PC-3 (cell line): ENCODE results near the gene SENP5. TPM values are rescaled to one million over a fixed set of nuclear protein-coding genes. Genes with fewer than 3 reads are reported as not detected.

Source experiments
- ATAC-seq: fragments of 200-7000 bp; cut with Tn5 transposase; 2 replicates; pipeline ENCODE4 v1.9.1; 2020; ENCODE audit warnings: mild to moderate bottlenecking, moderate library complexity
- BruUV-seq: library from RNA; stranded (reverse); fragments of 400-500 nt; replicated peaks from 2 replicates; lab custom pipeline; 2021; lab: Mats Ljungman, UMichigan
- CTCF ChIA-PET: fragments of 300-600 bp; sonication (Branson Sonifier 250); formaldehyde crosslinking; loops from one replicate; lab custom pipeline; 2022; ENCODE audit warnings: antibody characterized with exemption; lab: Charles Lee
- POLR2A ChIA-PET: fragments of 300-600 bp; sonication (Branson Sonifier 250); formaldehyde crosslinking; loops from one replicate; lab custom pipeline; 2022; ENCODE audit warnings: antibody characterized with exemption; ENCODE audit not compliant: unreplicated experiment; lab: Charles Lee
- DNase-seq: peaks from one replicate; pipeline ENCODE4 v3.0.0-alpha.2; 2015
- H2AFZ ChIP-seq: fragments of 300-600 bp; sonication (generic); 2 replicates; pipeline ENCODE4 v1.6.0; 2016; ENCODE audit warnings: antibody characterized with exemption, low read length
- H3F3A ChIP-seq: fragments of 300-600 bp; sonication (generic); one replicate; pipeline ENCODE4 v1.6.0; 2017; ENCODE audit warnings: antibody characterized with exemption, low read length, control low read depth, mild to moderate bottlenecking; ENCODE audit not compliant: unreplicated experiment
- H3K27ac ChIP-seq: fragments of 300-600 bp; sonication (generic); 2 replicates; pipeline ENCODE4 v1.5.1; 2016; ENCODE audit warnings: mild to moderate bottlenecking, low read length
- H3K27me3 ChIP-seq: fragments of 300-600 bp; sonication (generic); 2 replicates; pipeline ENCODE4 v1.6.1; 2016; ENCODE audit warnings: low read length, mixed read lengths
- H3K36me3 ChIP-seq: fragments of 300-600 bp; sonication (generic); 2 replicates; pipeline ENCODE4 v1.6.1; 2016; ENCODE audit warnings: low read depth, mixed run types, low read length, mixed read lengths
- H3K4me1 ChIP-seq: fragments of 300-600 bp; sonication (generic); 2 replicates; pipeline ENCODE4 v1.5.1; 2016; ENCODE audit warnings: low read length; ENCODE audit not compliant: insufficient read depth
- H3K4me2 ChIP-seq: fragments of 300-600 bp; sonication (generic); 2 replicates; pipeline ENCODE4 v1.6.0; 2016; ENCODE audit warnings: low read length
- H3K4me3 ChIP-seq: fragments of 300-600 bp; sonication (generic); 2 replicates; pipeline ENCODE4 v1.5.1; 2016; ENCODE audit warnings: mild to moderate bottlenecking, low read length, mixed read lengths
- H3K79me2 ChIP-seq: fragments of 300-600 bp; sonication (generic); 2 replicates; pipeline ENCODE4 v1.6.1; 2017; ENCODE audit warnings: low read length, mixed read lengths
- H3K9ac ChIP-seq: fragments of 300-600 bp; sonication (generic); 2 replicates; pipeline ENCODE4 v1.6.0; 2016; ENCODE audit warnings: mild to moderate bottlenecking, low read length
- H3K9me2 ChIP-seq: fragments of 300-600 bp; sonication (generic); replicated peaks from 2 replicates; pipeline ENCODE4 v1.6.1; 2016; ENCODE audit warnings: mixed run types, low read length, mixed read lengths
- H3K9me3 ChIP-seq: fragments of 300-600 bp; sonication (generic); 2 replicates; pipeline ENCODE4 v1.6.1; 2016; ENCODE audit warnings: low read length, mixed read lengths
- H4K20me1 ChIP-seq: fragments of 300-600 bp; sonication (generic); 2 replicates; pipeline ENCODE4 v1.6.1; 2016; ENCODE audit warnings: low read length, mixed read lengths
- CTCF ChIP-seq: fragments of 300-600 bp; sonication (generic); conservative IDR thresholded peaks from 2 replicates; pipeline ENCODE4 v1.5.1; 2017; ENCODE audit warnings: antibody characterized with exemption, low read depth, mild to moderate bottlenecking, low read length
- EZH2 ChIP-seq: fragments of 300-600 bp; sonication (generic); IDR thresholded peaks from one replicate; pipeline ENCODE4 v1.6.1; 2017; ENCODE audit warnings: antibody characterized with exemption, mild to moderate bottlenecking, low read length; ENCODE audit not compliant: unreplicated experiment
- EZH2phosphoT487 ChIP-seq: fragments of 300-600 bp; sonication (generic); IDR thresholded peaks from 2 replicates; pipeline ENCODE4 v1.6.1; 2018; ENCODE audit warnings: mild to moderate bottlenecking, antibody characterized with exemption, low read length, borderline replicate concordance
- intact Hi-C: fragments of 100-400 bp; cut with micrococcal nuclease; formaldehyde crosslinking; loops from 2 replicates; pipeline ENCODE4 v1.9.0; 2023
- total RNA-seq: library from RNA; depleted of rRNA; stranded (reverse); fragments of >200 nt; gene quantifications from 2 replicates; pipeline ENCODE4 v1.2.3, GENCODE V29; 2014

Gene SENP5
- total RNA-seq, 1 experiment from 2014 or later, result 34.2 TPM

GRCh38 chr3:196951371-196951770 is 83.7 kb downstream of the SENP5 start:
- intact Hi-C loops, result no loop called here
- POLR2A ChIA-PET, result no interaction called here
- Histone ChIP-seq H3K79me2 (no peaks in the 10 kb centered on the region), H3K27me3 (no peaks in the 10 kb centered on the region), H3K27ac (no peak overlapping the region), H3K9ac (no peak overlapping the region), H3K36me3 (0 out of 2 replicates have a peak, but pooled peaks cover 2% of the 10 kb centered on the region), H4K20me1 (no peaks in the 10 kb centered on the region), H3K4me3 (no peak overlapping the region), H3K4me2 (no peak overlapping the region), H3F3A (no peaks in the 10 kb centered on the region), H2AFZ (no peak overlapping the region), H3K4me1 (no peaks in the 10 kb centered on the region), H3K9me2 (no peaks in the 10 kb centered on the region), H3K9me3 (no peaks in the 10 kb centered on the region)
- ATAC-seq, result no peak
- TF ChIP-seq EZH2phosphoT487, result no peak
- TF ChIP-seq CTCF, result no peak
- TF ChIP-seq EZH2, result no peak
- CTCF ChIA-PET, result no interaction called here
- DNase-seq, result no peak
- no TSS peak for BruUV-seq

GRCh38 chr3:196954832-196955231 is 87.1 kb downstream of the SENP5 start:
- Histone ChIP-seq H3K4me2 (no peak overlapping the region), H3K4me3 (no peak overlapping the region), H3K4me1 (no peaks in the 10 kb centered on the region), H3K79me2 (no peaks in the 10 kb centered on the region), H4K20me1 (no peaks in the 10 kb centered on the region), H3F3A (no peaks in the 10 kb centered on the region), H3K36me3 (no peaks in the 10 kb centered on the region), H3K9me3 (no peaks in the 10 kb centered on the region), H3K9ac (no peak overlapping the region), H3K27me3 (no peaks in the 10 kb centered on the region), H3K9me2 (no peaks in the 10 kb centered on the region), H3K27ac (no peak overlapping the region), H2AFZ (no peak overlapping the region)
- intact Hi-C loops, result no loop called here
- no TSS peak for BruUV-seq
- CTCF ChIA-PET, result interaction anchor here (0.7 kb wide), 1 partner anchor 232 kb away, joined by 3 read pairs; no protein-coding TSS in a partner anchor
- ATAC-seq (no peak), DNase-seq (no peak)
- TF ChIP-seq EZH2 (no peak), CTCF (no peak), EZH2phosphoT487 (no peak)
- POLR2A ChIA-PET, result no interaction called here

- H3K4me2 ChIP-seq, result no peak overlapping the region
- DNase-seq (no peak), ATAC-seq (no peak)
- no peaks in the 10 kb centered on the region for H3K4me1 ChIP-seq
- intact Hi-C loops, result no loop called here
- TF ChIP-seq EZH2phosphoT487, result no peak
- TF ChIP-seq CTCF, result no peak
- no peak for TF ChIP-seq EZH2
- POLR2A ChIA-PET, result no interaction called here
- no peak overlapping the region for H3K9ac ChIP-seq
- no TSS peak for BruUV-seq
- CTCF ChIA-PET, result no interaction called here
- no peak overlapping the region for H2AFZ ChIP-seq
- no peak overlapping the region for H3K27ac ChIP-seq
- no peaks in the 10 kb centered on the region for H3F3A ChIP-seq
- H3K36me3 ChIP-seq, result no peaks in the 10 kb centered on the region
- H3K27me3 ChIP-seq, result no peaks in the 10 kb centered on the region
- H3K79me2 ChIP-seq, result no peaks in the 10 kb centered on the region
- no peaks in the 10 kb centered on the region for H3K9me3 ChIP-seq
- H3K9me2 ChIP-seq, result no peaks in the 10 kb centered on the region
- H3K4me3 ChIP-seq, result no peak overlapping the region
- no peaks in the 10 kb centered on the region for H4K20me1 ChIP-seq
These were observed 94.6 kb downstream of the SENP5 start for GRCh38 chr3:196962108-196962929.
